Stimulated activated effector memory CD8-positive, alpha-beta T cell treated with anti-CD3 and anti-CD28 coated beads, Interleukin-12 subunit alpha, Interleukin-12 subunit beta, amount 100 ng/mL, for 72 hours (primary cell): ENCODE data around the gene KRTAP5-10.
"Not testable (repeated sequence)": the region's sequence is repeated elsewhere in the genome, so short reads cannot be mapped to it uniquely, and the experiment has no call there.

Source experiments
- ATAC-seq: fragments of 150-1000 bp; cut with Tn5 transposase; 2 replicates; pipeline ENCODE4 v1.10.0; 2021
- DNase-seq, 2 donors: peaks; one replicate each; pipeline ENCODE4 v3.0.0; 2021 to 2022; ENCODE audit warnings: low spot score in 2 of 2
- H3K27ac Mint-ChIP-seq: one replicate; pipeline ENCODE4 v1.8.0; 2022; ENCODE audit warnings: mild to moderate bottlenecking, mixed read lengths
- H3K36me3 Mint-ChIP-seq: one replicate; pipeline ENCODE4 v1.8.0; 2022; ENCODE audit warnings: mild to moderate bottlenecking, mixed read lengths
- H3K4me1 Mint-ChIP-seq: one replicate; pipeline ENCODE4 v1.8.0; 2022; ENCODE audit warnings: mixed read lengths
- H3K4me3 Mint-ChIP-seq: one replicate; pipeline ENCODE4 v1.8.0; 2022; ENCODE audit warnings: mild to moderate bottlenecking, mixed read lengths
- H3K9me3 Mint-ChIP-seq: one replicate; pipeline ENCODE4 v1.8.0; 2022; ENCODE audit warnings: mixed read lengths

KRTAP5-10 gene

DNA sequence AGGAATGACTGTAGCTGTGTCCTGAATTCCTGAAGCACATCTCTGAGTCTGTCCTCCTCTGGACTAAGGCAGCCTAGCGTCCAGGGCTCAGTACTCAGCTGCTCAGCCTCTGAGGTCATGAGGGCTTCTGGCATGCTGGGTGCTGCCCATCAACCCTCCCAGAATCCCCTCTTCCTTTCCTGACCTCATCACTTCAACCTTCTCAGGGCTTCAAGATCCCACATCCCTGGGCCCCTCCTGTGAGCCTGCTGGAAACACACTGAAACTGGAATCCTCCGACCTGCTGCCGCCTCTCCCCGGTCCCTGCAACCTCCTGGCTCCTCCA is 26.7 kb upstream of the KRTAP5-10 start:
- ATAC-seq (no peak), DNase-seq (no peak)
- H3K9me3 Mint-ChIP-seq, result no peaks in the 10 kb centered on the region
- no peaks in the 10 kb centered on the region for H3K36me3 Mint-ChIP-seq
- H3K4me1 Mint-ChIP-seq, result peaks cover 9% of the 10 kb centered on the region
- no peak overlapping the region for H3K27ac Mint-ChIP-seq
- H3K4me3 Mint-ChIP-seq, result no peak overlapping the region

DNA sequence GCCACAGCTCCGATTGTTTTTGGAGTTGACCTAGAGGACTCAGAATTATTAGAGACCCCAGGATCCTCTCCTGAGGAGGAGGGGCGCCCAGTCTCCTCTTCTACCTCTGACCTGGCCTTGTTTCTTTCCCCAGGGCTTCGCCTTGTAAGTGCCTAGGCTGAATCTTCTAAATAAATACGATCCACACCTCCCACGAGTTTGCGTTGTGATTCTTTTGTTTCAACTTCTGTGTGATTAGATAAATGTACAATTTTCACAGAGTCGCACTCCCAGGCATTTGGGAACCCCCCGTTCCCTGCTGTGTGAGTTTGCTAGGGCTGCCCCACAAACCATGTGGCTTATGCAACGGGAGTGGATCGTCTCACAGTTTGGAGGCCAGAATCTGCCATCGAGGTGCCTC is 26.3 kb upstream of the KRTAP5-10 start:
- no peaks in the 10 kb centered on the region for H3K9me3 Mint-ChIP-seq
- H3K4me1 Mint-ChIP-seq, result peaks cover 11% of the 10 kb centered on the region
- H3K27ac Mint-ChIP-seq, result no peak overlapping the region
- no peaks in the 10 kb centered on the region for H3K36me3 Mint-ChIP-seq
- no peak for DNase-seq
- no peak overlapping the region for H3K4me3 Mint-ChIP-seq
- ATAC-seq, result no peak

DNA sequence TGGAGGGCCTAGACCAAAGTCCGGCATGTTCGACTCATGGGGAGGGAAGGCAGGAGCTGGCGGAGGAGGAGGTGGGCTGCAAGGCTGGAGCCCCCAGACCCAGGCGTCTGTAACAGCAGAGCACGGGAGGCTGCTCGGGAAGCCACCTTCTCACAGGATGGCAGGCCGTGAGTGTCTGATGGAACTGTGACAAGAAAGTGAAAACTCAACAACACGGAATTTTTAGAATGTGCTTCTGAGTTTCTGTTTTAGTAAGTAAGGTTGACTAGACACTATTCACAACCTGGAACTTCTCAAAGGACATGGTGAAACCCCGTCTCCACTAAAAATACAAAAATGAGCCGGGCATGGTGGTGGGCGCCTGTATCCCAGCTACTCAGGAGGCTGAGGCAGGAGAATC is 25.4 kb upstream of the KRTAP5-10 start:
- not testable (repeated sequence) for H3K27ac Mint-ChIP-seq, ATAC-seq, H3K4me3 Mint-ChIP-seq, H3K36me3 Mint-ChIP-seq, DNase-seq, H3K9me3 Mint-ChIP-seq
- peaks cover 11% of the 10 kb centered on the region for H3K4me1 Mint-ChIP-seq

DNA sequence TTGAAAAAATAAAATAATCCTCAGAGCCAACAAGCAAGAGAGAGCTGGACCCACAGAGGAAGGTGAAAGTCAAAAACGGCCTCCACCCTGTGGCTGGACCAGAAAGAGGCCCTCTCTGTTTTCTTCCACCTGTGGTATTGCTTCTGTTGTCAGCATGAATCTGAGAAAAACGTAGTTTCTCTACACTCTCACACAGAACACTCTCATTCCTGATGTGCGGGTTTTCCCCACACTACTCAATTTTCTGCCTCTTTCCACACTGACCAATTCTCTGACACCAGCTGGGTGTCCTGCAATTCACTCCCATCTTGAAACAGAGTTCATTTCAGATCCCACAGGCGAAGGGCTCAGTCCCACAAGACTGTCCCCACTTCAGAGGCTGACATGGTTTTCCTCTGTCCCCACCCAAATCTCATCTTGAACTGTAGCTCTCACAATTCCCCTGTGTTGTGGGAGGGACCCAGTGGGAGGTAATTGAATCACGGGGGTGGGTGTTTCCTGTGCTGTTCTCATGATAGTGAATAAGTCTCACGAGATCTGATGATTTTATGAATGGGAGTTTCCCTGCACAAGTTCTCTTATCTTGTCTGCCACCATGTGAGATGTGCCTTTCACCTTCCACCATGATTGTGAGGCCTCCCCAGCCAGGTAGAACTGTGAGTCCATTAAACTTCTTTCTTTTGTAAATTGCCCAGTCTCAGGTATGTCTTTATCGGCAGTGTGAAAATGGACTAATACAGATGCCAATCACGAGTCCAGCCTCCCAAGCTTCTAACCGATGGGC is 24.6 kb upstream of the KRTAP5-10 start:
- H3K4me1 Mint-ChIP-seq, result peaks cover 11% of the 10 kb centered on the region
- H3K36me3 Mint-ChIP-seq, DNase-seq, H3K9me3 Mint-ChIP-seq, H3K4me3 Mint-ChIP-seq, H3K27ac Mint-ChIP-seq: not testable (repeated sequence)
- peak; percentile 50 for ATAC-seq

DNA sequence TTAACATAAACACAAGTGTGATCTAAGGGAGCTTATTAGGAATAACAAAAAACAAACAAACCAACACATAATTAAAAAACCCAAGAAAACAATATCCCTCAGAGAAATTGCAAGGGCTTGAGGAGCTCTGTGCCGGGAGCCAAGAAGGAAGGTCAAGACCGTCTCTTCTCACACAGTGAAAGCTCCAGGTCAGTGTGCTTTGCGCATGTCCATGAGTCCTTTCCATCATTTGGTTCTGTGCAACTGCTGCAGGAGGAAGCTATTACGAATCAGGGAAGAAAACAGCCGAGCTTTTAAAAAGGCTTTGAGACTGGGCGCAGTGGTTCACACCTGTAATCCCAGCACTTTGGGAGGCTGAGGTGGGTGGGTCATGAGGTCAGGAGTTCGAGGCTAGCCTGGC is 23.0 kb upstream of the KRTAP5-10 start:
- DNase-seq (no peak), ATAC-seq (no peak)
- Mint-ChIP-seq H3K4me3 (no peak overlapping the region), H3K9me3 (no peaks in the 10 kb centered on the region), H3K27ac (no peak overlapping the region), H3K4me1 (peaks cover 11% of the 10 kb centered on the region), H3K36me3 (no peaks in the 10 kb centered on the region)

DNA sequence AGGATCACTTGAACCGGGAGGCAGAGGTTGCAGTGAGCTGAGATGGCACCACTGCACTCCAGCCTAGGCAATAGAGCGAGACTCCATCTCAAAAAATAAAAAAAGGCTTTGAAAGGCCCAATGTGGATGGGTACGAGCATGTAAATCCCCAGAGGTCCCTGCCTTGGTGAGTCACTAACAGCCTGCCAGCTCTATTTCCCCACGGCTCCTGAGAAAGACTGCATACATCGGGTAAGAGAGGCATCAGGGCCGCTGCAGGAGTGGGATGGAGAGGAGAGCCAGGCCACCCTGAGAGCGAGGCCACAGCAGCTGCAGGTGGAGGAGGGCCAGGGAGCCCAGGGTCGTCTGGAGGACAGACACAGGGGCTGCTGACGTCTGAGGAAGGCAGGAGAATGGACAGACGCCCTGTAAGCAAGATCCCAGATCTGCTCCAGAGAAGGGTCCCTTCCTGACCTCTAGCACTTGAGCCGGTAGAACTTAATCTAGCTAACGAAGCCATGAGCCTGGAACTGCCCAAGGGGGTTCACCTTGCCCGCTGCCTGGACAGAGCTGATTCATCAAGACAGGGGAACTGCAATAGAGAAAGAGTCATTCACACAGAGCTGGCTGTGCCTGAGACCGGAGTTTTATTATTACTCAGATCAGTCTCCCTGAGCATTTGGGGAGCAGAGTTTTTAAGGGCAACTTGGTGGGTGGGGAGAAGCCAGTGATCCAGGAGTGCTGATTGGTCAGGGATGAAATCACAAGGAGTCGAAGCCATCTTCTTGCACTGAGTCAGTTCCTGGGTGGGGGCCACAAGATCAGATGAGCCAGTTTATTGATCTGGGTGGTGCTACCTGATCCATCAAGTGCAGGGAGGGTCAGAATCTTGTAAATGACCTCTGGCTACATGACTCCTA is 22.2 kb upstream of the KRTAP5-10 start:
- Mint-ChIP-seq H3K27ac (no peak overlapping the region), H3K4me1 (peaks cover 11% of the 10 kb centered on the region), H3K9me3 (no peaks in the 10 kb centered on the region), H3K4me3 (no peak overlapping the region), H3K36me3 (no peaks in the 10 kb centered on the region)
- DNase-seq, result no peak
- ATAC-seq, result peak; percentile 76

DNA sequence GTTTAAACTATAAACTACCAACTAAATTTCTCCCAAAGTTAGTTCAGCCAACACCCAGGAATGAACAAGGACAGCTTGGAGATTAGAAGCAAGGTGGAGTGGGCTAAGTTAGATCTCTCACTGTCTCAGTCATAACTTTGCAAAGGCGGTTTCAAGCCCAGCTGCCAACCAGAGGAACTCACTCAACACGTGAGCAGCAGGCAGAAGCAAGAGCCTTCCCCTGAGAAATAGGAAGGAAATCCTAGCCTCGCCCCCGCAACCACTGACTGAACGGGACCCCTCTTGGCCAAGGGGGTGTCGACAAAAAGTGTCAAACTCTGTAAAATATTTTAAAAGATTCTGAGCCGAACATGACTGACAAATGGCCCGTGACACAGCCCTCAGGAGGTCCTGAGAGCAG is 21.5 kb upstream of the KRTAP5-10 start:
- no peaks in the 10 kb centered on the region for H3K36me3 Mint-ChIP-seq
- no peak for ATAC-seq
- no peaks in the 10 kb centered on the region for H3K9me3 Mint-ChIP-seq
- no peak for DNase-seq
- no peak overlapping the region for H3K4me3 Mint-ChIP-seq
- H3K27ac Mint-ChIP-seq, result no peak overlapping the region
- peaks cover 11% of the 10 kb centered on the region for H3K4me1 Mint-ChIP-seq

DNA sequence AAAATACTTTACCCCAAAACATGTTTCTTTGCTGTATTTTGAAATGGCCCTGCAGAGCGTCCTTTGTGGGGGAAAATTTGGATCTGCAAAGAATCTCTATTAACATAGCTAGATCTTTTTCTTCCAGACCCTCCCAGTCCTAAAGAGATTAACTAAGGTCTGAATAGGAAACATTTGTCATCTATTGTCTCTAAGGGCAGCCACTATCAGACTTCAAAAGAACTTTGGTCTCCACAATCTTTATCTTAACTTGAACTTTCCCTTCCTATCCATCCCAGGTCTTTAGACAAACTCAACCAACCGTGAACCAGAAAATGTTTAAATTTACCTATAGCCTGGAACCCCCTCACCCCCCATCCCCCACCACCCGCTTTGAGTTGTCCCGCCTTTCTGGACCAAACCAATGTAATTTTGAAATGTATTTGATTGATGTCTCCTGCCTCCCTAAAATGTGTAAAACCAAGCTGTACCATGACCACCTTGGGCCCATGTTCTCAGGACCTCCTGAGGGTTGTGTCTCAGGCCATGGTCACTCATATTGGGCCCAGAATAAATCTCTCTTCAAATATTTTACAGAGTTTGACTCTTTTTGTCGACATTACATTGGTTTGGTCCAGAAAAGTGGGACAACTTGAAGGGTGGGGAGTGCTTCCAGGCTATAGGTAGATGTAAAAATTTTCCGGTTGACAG is 20.7 kb upstream of the KRTAP5-10 start:
- Mint-ChIP-seq H3K36me3 (no peaks in the 10 kb centered on the region), H3K4me3 (no peak overlapping the region), H3K27ac (no peak overlapping the region), H3K9me3 (no peaks in the 10 kb centered on the region), H3K4me1 (peaks cover 11% of the 10 kb centered on the region)
- no peak for DNase-seq
- no peak for ATAC-seq

DNA sequence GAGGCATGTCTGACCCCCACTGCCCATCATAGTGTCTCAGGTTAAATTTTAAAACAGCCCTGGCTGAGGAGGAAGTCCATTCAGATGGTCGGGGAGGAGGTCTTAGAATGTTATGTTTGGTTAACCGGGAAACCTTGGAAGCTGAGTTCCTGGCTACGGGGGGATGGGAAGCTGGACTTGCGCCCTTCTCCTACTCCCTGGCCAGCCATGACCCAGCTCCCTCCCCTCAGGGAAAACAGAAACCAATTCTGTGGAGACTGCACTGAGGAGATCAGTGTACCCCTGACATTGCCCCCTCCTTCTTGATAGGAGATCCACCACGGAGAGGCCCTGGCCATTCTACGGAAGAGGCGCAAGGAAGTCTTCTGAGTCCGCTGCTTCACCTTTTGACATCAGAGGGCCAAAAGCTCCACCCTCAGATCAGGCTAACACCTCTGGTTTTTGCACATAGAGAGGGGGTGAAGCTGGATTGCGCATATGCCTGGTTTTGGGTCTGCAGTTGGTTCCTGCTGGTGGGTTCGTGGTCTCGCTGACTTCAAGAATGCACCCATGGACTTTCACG is 19.9 kb upstream of the KRTAP5-10 start:
- Mint-ChIP-seq H3K27ac (no peak overlapping the region), H3K4me3 (no peak overlapping the region), H3K9me3 (no peaks in the 10 kb centered on the region), H3K4me1 (peaks cover 11% of the 10 kb centered on the region), H3K36me3 (no peaks in the 10 kb centered on the region)
- no peak for DNase-seq
- ATAC-seq, result no peak

DNA sequence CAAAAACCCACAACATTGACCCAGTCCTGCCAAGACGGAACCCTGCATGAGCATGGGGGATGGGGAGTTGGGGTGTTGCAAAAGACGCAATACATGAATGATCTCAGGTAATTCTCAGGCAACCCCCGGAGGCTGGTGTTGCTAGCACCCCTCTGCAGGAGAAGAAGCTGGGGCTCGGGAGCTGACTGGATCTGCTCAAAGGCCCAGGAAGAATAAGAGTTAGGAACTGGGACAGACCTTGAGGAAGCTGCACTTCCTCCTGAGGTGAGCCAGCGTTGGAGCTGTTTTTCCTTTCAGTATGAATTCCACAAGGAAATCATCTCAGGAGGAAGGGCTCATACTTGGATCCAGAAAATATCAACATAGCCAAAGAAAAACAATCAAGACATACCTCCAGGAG is 17.2 kb upstream of the KRTAP5-10 start, which contains the start of gene KRTAP5-9:
KRTAP5-9 (plus strand) TSS at position 301 of the 400 bp plus-strand sequence. CDS start 238 bp downstream, outside the sequence.
- H3K27ac Mint-ChIP-seq, result no peak within 1 kb of the TSS
- ATAC-seq (no peak), DNase-seq (no peak)
- no peaks in the 10 kb centered on the region for H3K9me3 Mint-ChIP-seq
- H3K4me1 Mint-ChIP-seq, result peaks cover 7% of the 10 kb centered on the region
- no peaks in the 10 kb centered on the region for H3K36me3 Mint-ChIP-seq
- H3K4me3 Mint-ChIP-seq, result no peak within 1 kb of the TSS

DNA sequence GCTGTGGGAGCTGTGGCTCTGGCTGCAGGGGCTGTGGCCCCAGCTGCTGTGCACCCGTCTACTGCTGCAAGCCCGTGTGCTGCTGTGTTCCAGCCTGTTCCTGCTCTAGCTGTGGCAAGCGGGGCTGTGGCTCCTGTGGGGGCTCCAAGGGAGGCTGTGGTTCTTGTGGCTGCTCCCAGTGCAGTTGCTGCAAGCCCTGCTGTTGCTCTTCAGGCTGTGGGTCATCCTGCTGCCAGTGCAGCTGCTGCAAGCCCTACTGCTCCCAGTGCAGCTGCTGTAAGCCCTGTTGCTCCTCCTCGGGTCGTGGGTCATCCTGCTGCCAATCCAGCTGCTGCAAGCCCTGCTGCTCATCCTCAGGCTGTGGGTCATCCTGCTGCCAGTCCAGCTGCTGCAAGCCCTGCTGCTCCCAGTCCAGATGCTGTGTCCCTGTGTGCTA is 16.6 kb upstream of the KRTAP5-10 start:
- Mint-ChIP-seq H3K27ac (no peak overlapping the region), H3K36me3 (no peaks in the 10 kb centered on the region), H3K4me1 (peaks cover 1% of the 10 kb centered on the region), H3K9me3 (no peaks in the 10 kb centered on the region), H3K4me3 (no peak overlapping the region)
- ATAC-seq (no peak), DNase-seq (no peak)

DNA sequence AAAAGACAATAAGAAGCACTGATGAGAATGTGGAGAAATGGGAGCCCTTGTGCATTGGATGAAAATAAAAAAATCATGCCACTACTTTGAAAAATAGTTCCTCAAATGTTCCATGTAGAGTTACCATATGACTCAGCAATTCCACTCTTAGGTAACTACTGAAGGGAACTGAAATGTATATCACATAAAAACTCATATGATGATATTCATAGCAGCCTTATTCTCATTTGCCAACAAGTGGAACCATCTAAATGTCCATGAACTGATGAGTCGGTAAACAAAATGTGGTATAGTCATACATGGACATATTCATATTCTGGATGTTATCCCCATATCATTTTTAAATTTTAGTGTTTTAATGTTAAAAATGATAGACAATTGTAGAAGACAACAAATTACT is 13.7 kb upstream of the KRTAP5-10 start:
- Mint-ChIP-seq H3K36me3 (no peaks in the 10 kb centered on the region), H3K4me1 (no peaks in the 10 kb centered on the region), H3K27ac (no peak overlapping the region), H3K4me3 (no peak overlapping the region), H3K9me3 (no peaks in the 10 kb centered on the region)
- DNase-seq (no peak), ATAC-seq (no peak)

DNA sequence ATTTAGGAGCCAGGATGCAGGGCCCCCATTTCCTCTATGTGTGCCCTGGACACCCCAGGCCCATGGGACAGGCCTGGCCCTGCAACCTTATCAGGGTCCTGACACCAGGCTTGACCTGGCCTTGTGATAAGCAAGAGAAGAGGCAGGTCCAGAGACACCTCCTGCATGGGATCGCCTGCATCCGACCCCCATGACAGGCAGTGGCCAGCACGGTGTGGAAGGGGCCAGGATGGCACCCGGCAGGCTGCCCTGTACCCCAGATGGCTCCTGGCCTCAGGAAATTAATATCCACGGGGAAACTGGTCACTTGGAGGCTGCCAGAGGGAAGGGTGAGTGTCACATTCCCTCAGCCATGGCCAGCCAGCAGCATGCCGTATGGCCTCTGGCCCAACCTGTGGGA is 10.4 kb upstream of the KRTAP5-10 start:
- H3K36me3 Mint-ChIP-seq, result no peaks in the 10 kb centered on the region

DNA sequence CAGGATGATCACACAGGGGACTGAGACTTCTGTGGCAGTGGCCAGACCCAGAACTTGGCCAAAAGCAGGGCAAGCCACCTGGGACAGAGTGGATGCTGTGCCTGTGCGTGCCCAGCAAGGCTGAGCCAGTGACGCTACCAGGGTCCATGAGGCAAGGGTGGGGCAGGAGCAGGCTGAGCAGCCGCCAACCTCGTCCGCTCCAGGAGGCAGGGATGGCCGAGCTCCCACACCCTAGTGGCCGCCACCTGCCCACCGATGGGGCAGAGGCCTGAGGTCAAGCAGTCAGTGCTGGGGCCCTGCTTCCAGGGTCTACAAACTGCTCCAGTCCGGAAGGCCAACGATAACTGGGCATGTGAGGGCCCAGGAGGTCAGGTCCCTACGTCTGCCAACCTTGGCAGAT is 9.9 kb upstream of the KRTAP5-10 start:
- DNase-seq (no peak), ATAC-seq (no peak)
- no peaks in the 10 kb centered on the region for H3K4me1 Mint-ChIP-seq

More for the DNA sequence above, 10.4 kb upstream of the KRTAP5-10 start:
- Mint-ChIP-seq H3K4me1 (no peaks in the 10 kb centered on the region), H3K9me3 (no peaks in the 10 kb centered on the region), H3K4me3 (no peak overlapping the region), H3K27ac (no peak overlapping the region)
- ATAC-seq, result peak; percentile 24
- no peak for DNase-seq

DNA sequence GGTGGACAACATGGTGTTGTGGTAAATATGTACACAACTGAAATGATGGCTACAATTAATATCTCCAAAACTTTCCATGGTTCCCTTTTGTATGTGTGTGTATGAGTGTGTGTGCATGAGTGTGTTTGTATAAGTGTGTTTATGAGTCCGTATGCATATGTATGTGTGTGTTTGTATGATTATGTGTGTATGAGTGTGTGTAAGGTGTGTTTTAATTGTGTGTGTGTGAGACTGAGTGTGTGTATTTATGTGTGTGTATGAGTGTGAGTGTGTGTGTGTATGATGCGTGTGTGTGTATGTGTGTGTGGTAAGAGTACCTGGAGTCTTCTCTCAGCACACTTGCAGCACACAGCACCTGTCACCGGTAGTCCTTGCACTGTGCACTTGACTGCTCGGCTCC is 9.3 kb upstream of the KRTAP5-10 start:
- H3K36me3 Mint-ChIP-seq, result no peaks in the 10 kb centered on the region
- no peaks in the 10 kb centered on the region for H3K9me3 Mint-ChIP-seq
- H3K4me1 Mint-ChIP-seq, result no peaks in the 10 kb centered on the region
- no peak overlapping the region for H3K27ac Mint-ChIP-seq
- ATAC-seq (no peak), DNase-seq (no peak)
- no peak overlapping the region for H3K4me3 Mint-ChIP-seq

More for the DNA sequence above, 9.9 kb upstream of the KRTAP5-10 start:
- no peaks in the 10 kb centered on the region for H3K9me3 Mint-ChIP-seq
- H3K36me3 Mint-ChIP-seq, result no peaks in the 10 kb centered on the region
- no peak overlapping the region for H3K27ac Mint-ChIP-seq
- H3K4me3 Mint-ChIP-seq, result no peak overlapping the region
